MM.1S (cell line): ENCODE data around the gene NSF.
"Not testable (repeated sequence)": the region's sequence is repeated elsewhere in the genome, so short reads cannot be mapped to it uniquely, and the experiment has no call there.

Experiments used
- CTCF ChIP-seq: fragments of 300-600 bp; sonication (generic); IDR thresholded peaks from 2 replicates; pipeline ENCODE4 v1.5.1; 2016; ENCODE audit warnings: antibody characterized with exemption, low read length, mixed read lengths
- EZH2 ChIP-seq: fragments of 300-600 bp; sonication (generic); optimal IDR thresholded peaks from 2 replicates; pipeline ENCODE3; 2017; ENCODE audit warnings: low read depth, mild to moderate bottlenecking, antibody characterized with exemption, low read length, mixed read lengths
- EZH2phosphoT487 ChIP-seq: fragments of 300-600 bp; sonication (generic); IDR thresholded peaks from 2 replicates; pipeline ENCODE4 v1.6.1; 2018; ENCODE audit warnings: antibody characterized with exemption, low read length

DNA sequence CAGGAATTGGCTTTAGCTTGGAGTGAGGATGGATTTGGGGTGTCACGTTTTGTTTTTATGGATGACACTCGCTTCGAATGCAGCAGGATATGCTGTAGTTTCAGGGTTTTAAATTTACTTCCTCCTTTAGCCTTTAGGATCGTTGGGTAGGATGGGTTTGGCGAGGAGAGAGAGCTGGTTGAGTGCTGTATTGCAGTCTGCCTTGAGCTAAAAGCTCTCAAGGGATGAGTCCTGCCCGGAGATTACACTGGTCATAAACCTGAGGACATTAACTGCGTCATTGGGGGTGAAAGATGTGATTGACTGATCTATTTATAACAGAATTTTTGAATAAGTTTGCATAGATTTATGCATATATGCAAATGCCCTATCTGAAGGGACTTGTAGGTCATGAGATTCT is 863 bp downstream of the NSF start:
- not testable (repeated sequence) for TF ChIP-seq EZH2, CTCF, EZH2phosphoT487
